Measurements from ENCODE around the gene CRB1.

Gene CRB1

DNA sequence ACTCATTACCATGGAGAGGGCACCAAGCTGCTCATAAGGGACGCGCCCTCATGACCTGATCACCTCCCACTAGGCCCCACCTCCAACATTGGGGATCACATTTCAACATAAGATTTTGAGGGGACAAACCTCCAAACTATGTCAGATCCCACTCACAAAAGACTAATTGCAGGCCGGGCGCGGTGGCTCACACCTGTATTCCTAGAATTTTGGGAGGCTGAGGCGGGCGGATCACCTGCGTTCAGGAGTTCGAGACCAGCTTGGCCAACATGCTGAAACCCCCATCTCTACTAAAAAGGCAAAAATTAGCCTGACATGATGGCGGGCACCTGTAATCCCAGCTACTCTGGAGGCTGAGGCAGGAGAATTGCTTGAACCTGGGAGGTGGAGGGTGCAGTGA, 228.7 kb downstream of the CRB1 start:
- in situ Hi-C loops (cut with HindIII; ENCODE audit: low pct_ligation_motif_present, low sequenced_read_pairs): no loop called here
- no peak overlapping the region for H3K4me3 ChIP-seq (ENCODE audit: low read depth, low read length)
- H3K27ac ChIP-seq: no peak overlapping the region
- no peaks in the 10 kb centered on the region for H3K36me3 ChIP-seq (replicated peaks)
- no peaks in the 10 kb centered on the region for H3K27me3 ChIP-seq (replicated peaks)
- TF ChIP-seq, protein P1, sequence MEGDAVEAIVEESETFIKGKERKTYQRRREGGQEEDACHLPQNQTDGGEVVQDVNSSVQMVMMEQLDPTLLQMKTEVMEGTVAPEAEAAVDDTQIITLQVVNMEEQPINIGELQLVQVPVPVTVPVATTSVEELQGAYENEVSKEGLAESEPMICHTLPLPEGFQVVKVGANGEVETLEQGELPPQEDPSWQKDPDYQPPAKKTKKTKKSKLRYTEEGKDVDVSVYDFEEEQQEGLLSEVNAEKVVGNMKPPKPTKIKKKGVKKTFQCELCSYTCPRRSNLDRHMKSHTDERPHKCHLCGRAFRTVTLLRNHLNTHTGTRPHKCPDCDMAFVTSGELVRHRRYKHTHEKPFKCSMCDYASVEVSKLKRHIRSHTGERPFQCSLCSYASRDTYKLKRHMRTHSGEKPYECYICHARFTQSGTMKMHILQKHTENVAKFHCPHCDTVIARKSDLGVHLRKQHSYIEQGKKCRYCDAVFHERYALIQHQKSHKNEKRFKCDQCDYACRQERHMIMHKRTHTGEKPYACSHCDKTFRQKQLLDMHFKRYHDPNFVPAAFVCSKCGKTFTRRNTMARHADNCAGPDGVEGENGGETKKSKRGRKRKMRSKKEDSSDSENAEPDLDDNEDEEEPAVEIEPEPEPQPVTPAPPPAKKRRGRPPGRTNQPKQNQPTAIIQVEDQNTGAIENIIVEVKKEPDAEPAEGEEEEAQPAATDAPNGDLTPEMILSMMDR (IDR thresholded peaks at IDR 0.05; ENCODE audit: low read depth, low read length, missing control alignments): no peak
- DNase-seq: no peak

DNA sequence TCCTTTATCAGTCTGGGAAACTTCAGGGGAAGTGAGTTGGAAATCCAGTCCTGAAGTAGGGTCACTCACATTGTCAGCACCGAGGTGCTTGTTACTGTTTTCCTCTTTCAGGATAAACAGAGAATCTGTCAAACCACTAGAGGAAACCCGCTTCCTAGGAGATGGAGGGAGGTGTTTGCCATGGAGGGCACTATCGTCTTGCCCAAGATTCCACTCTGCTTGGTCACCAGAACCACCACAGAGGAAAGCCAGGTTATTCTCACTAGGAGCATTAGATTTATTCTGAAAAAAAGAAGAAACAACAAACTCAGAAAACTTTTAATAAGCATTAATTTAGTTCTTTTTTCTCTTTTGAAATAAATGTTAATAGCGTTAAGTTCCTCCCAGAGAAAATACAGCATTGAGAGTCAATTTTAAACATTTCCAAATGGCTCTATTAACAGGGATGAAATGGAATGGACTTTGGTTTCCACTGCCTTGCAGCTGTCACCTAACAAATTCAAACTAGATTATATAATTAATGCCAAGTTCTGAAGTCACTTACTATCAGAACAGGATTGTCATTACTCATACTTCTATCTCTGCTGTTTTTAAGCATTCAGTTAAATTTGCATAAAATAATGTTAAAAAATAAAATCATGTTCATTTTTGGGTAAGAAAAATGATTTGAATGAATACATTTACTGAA, 242.8 kb downstream of the CRB1 start:
- in situ Hi-C loops (cut with HindIII; ENCODE audit: low pct_ligation_motif_present, low sequenced_read_pairs): no loop called here
- Histone ChIP-seq H3K4me3 (ENCODE audit: low read depth, low read length) (no peak overlapping the region), H3K27me3 (replicated peaks) (no peaks in the 10 kb centered on the region), H3K27ac (no peak overlapping the region), H3K36me3 (replicated peaks) (no peaks in the 10 kb centered on the region)
- DNase-seq: no peak
- TF ChIP-seq, protein P1 (IDR thresholded peaks at IDR 0.05; ENCODE audit: low read depth, low read length, missing control alignments): no peak

DNA sequence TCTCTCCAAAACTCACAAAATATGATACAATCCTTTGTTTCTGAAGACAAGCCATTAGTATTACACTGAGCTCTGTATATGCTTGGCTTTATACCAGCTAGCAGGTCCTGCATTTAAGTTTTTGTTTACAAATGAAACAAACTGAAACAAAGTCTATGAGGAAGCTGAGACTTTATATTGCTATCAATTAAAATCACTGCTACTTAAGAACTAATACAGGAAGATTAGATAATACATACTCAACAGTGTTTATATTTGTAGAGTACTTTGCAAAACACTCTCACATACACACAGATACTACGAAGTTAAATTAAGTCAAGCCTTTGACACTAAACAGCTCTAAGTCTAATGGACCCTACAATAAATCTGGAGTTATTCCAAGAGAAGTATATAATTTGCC, 247.4 kb downstream of the CRB1 start:
- in situ Hi-C loops (cut with HindIII; ENCODE audit: low pct_ligation_motif_present, low sequenced_read_pairs): no loop called here
- Histone ChIP-seq H3K4me3 (ENCODE audit: low read depth, low read length) (no peak overlapping the region), H3K27me3 (replicated peaks) (no peaks in the 10 kb centered on the region), H3K27ac (no peak overlapping the region), H3K36me3 (replicated peaks) (no peaks in the 10 kb centered on the region)
- TF ChIP-seq, protein P1 (IDR thresholded peaks at IDR 0.05; ENCODE audit: low read depth, low read length, missing control alignments): no peak
- DNase-seq: no peak

DNA sequence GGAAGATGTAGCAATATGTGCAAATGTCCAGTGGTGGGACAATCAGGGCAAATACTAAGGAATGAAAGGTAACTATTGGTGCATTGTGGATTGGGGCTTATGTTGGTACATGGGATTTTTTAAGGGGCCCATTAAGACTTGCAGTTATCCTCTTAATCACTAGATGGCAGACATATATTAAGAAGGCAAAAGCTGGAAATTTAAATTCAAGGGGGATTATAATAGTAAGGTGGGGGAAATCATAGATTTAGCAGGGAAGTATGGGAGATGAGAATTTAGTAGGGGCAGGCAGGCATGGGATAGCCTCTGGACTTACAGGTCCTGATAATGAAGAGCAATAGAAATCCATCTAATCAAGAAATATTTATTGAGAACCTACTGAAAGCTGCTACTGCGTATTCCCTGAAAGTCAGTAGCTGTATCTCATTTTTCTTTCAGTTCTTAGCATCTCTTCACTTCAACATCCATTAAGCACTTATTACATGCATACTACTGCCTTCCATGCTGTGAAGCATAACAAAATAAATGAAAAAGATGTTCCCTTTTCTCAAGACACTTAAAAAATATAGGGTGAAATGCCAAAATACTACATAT, 251.8 kb downstream of the CRB1 start:
- H3K36me3 ChIP-seq (replicated peaks): no peaks in the 10 kb centered on the region
- in situ Hi-C loops (cut with HindIII; ENCODE audit: low pct_ligation_motif_present, low sequenced_read_pairs): no loop called here
- no peak for DNase-seq
- no peaks in the 10 kb centered on the region for H3K27me3 ChIP-seq (replicated peaks)
- H3K27ac ChIP-seq: no peak overlapping the region
- no peak overlapping the region for H3K4me3 ChIP-seq (ENCODE audit: low read depth, low read length)
- TF ChIP-seq, protein P1 (IDR thresholded peaks at IDR 0.05; ENCODE audit: low read depth, low read length, missing control alignments): peak; percentile 39

DNA sequence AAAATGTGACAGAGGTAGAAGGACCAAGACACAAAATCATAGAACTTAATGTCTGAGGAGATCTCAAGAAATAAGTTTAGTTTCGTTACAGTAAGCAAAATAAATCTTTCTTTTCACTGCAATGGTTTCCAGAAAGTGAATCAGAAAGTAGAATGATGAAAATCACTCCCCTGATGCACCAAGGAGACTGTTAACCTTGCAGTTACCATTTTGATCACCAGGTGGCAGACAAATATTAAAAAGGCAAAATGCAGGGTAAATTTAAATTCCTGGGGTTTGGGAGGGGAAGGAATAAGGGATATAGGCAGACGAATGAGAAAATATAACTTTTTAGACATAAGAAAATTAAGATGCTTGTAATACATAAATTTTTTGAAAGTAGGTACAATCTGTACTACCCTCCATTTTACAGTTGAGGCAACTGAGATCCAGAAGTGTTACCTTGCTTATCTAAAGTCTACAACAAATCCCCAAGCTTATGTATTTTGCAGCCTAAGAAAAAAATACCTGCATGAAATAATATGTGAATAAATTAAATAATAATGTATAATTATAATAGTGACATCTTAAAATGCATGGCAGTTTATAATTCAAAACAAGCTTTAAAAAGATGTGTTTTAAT, 253.2 kb downstream of the CRB1 start:
- Histone ChIP-seq H3K27ac (no peak overlapping the region), H3K27me3 (replicated peaks) (no peaks in the 10 kb centered on the region), H3K36me3 (replicated peaks) (no peaks in the 10 kb centered on the region), H3K4me3 (ENCODE audit: low read depth, low read length) (no peak overlapping the region)
- peak; percentile 34 for DNase-seq
- in situ Hi-C loops (cut with HindIII; ENCODE audit: low pct_ligation_motif_present, low sequenced_read_pairs): no loop called here
- TF ChIP-seq, protein P1 (IDR thresholded peaks at IDR 0.05; ENCODE audit: low read depth, low read length, missing control alignments): peak; percentile 64

All from brain microvascular endothelial cell (primary cell).